ENCODE results near the gene LRFN4.

The LRFN4 gene

GRCh38 chr11:66891851-66892660, 35.2 kb downstream of the LRFN4 start:
- peak; percentile 42 to 71 (median 55) for DNase-seq

DNA sequence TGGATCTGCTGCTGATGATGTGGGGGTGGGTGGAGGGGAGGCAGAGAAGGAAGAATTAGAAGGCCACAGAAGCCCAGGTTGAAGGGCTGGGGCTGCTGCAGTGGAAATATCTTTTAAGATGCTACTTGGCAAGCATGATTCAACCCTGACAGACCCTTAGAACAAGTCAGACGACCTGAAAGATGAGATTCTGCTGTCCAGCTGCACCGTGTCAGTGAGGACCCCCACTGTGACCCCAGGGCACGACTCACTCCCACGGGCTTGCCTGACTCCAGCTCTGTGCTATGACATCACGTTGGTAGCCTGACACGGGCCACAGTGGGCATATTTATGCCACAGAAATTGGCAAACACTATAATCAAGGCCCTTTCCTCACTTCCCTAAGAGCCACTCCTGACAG, 36.0 kb downstream of the LRFN4 start:
- peak in 1 of 4 experiments; percentile 11 for DNase-seq

DNA sequence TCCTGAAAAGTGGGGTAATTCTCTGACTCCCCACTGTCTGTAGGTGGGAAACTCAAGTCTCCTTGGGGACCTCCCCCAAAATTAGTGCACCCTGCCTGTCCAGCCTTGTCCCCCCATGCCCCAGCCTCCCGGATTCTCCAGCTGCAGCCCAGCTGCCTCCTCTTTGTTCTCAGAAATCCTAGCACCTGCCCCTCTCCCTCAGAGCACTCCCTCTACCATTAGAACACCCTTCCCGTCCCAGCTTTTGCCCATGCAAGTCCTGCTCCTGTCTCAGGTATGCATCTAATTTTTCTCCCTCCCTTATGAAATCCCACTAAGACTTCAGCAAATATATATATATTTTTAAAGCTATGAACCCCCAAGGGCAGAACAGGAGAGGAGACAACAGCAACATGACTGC, 37.3 kb downstream of the LRFN4 start:
- DNase-seq: no peak

- DNase-seq: no peak
These were observed 45.1 kb downstream of the LRFN4 start for GRCh38 chr11:66901964-66902390.

- DNase-seq: no peak
These were observed 45.8 kb downstream of the LRFN4 start for GRCh38 chr11:66902486-66903177.

- no peak for DNase-seq
These were observed 47.2 kb downstream of the LRFN4 start for GRCh38 chr11:66904055-66904454.

DNA sequence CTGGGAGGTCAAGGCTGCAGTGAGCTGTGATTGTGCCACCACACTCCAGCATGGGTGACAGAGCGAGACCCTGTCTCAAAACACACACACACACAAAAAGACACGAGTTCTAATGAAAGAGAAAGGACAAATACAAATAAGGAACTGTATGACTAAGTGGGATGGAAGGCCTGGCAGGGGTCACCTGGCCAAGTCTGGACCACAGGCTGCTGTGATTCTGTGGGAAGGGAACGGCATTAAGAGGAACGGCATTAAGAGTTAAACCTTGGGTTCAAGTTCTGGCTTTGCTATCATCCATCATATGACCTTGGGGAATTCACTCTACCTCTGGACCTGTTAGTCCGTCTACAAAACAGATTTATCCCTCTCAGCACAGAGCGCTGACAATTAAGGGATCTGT, 47.7 kb downstream of the LRFN4 start:
- DNase-seq: no peak

DNA sequence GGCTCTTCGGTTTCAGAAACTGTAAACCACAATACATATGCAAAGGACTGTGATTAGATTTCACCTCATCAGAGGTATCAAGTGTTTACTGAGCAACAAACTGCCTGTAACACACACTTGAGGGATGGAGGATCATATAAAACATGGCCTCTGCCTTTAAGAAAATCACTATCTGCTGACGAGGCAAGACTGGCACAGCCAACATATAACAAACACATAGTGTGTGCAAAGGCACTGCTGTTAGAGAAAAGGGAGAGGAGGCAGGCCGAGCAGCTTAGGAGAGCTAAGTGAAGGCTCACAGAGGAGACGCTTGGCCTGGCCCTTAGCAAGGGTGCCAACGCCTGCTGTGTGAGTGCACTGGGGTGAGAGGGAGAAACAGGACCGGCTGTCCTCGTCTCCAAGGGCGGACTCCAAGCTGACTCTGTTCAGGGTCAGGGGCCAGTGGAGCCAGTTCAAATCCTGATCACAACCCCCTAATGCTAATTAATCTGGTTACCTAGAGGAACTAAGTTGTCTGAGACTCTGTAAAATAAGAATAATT, 48.2 kb downstream of the LRFN4 start:
- no peak for DNase-seq

- no peak for DNase-seq
These were observed 48.8 kb downstream of the LRFN4 start for GRCh38 chr11:66905631-66906030.

DNA sequence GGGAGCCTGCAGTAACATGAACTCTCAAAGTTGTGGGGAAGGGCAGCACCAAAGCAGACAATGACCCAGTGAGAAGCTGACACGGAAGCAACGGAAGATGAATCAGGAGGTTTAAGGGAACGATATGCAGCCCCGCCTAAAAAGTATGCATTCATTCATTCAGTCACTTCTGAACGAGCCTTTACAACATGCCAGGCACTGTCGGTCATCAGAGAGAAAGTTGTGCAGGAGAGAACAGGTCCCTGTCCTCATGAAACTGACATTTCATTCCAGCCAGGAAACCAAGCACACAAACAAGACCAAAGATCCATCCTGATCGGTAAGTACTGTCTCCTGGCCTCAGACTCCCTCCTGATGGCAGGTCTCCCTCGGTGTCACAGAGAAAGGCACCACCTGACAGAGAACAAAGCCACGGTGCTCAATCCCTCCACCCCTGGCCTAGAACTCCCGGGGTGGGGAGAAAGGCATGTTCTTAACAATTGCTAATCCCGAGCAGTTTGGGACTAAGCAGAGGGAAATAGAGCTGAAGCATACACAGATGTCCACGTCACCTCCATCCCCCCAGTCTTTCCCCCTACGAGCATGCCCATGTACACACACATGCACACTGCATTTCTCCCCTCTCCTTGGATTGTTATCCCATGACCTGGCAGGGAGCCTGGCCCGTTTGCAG, 49.3 kb downstream of the LRFN4 start:
- DNase-seq: peak in 2 of 4 experiments; percentile 18 to 32

DNA sequence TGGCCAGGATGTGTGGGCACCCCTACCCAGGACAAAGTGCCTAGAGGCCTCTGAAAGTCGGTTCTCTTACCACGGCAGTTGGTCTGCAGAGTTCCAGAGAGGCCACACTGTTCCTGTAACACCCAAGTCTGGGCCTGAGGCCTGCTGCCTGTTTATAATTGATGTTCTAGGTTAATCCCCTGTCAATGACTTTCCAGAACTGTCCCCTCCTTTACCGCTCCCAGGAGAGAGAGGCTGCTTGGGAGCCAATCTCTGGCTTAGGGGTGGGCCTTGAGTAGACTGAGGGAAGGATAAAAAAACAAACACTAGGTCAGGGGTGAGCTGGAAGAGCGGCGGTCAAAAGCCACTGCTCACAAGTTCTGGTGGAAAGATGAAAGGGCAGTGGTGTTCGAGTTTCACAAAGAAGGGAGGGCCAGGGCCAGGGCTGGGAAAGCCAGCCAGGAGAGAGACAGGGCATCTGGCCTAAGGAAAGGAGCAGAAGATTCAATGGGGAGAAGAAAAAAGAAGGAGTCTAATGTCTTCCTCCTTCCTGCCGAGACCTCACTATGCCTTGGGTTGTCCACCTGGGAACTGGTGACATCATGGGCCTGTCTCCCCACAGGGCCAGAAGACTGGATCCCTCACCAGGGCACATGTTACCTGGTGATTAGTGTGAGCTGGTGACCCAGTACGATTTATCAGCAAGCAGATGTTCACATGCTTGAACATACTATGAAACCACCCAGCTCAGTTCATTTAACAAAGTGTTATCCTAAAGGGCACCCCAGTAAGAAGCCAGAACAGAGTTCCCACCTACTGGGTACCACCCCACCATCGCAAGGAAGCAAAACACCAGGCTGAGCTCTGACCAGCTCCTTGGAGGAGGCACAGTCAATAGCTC, 51.1 kb downstream of the LRFN4 start:
- no peak for DNase-seq

- no peak for DNase-seq
These were observed 52.3 kb downstream of the LRFN4 start for GRCh38 chr11:66909181-66909580.

GRCh38 chr11:66910016-66910415, 53.2 kb downstream of the LRFN4 start:
- no peak for DNase-seq

Data from suppressor macrophage (primary cell).